ENCODE data around the gene DPP6.

DPP6 gene

GRCh38 chr7:154412105-154412504 is 359.9 kb downstream of the DPP6 start:
- DNase-seq (ENCODE audit: low read depth): no peak

GRCh38 chr7:154415709-154416399 is 363.7 kb downstream of the DPP6 start:
- DNase-seq (ENCODE audit: low read depth): no peak

GRCh38 chr7:154416714-154417113 is 364.5 kb downstream of the DPP6 start:
- DNase-seq (ENCODE audit: low read depth): no peak

- no peak for DNase-seq (ENCODE audit: low read depth)
Measured at GRCh38 chr7:154419344-154419743, 367.1 kb downstream of the DPP6 start.

- DNase-seq (ENCODE audit: low read depth): no peak
Measured at GRCh38 chr7:154423231-154423630, 371.0 kb downstream of the DPP6 start.

GRCh38 chr7:154424350-154424749 is 372.2 kb downstream of the DPP6 start:
- DNase-seq (ENCODE audit: low read depth): no peak

GRCh38 chr7:154425271-154425670 is 373.1 kb downstream of the DPP6 start:
- DNase-seq (ENCODE audit: low read depth): no peak

GRCh38 chr7:154426778-154427177 is 374.6 kb downstream of the DPP6 start:
- DNase-seq (ENCODE audit: low read depth): no peak

- DNase-seq (ENCODE audit: low read depth): no peak
Measured at GRCh38 chr7:154427533-154427932, 375.3 kb downstream of the DPP6 start.

GRCh38 chr7:154429666-154430404 is 377.6 kb downstream of the DPP6 start:
- no peak for DNase-seq (ENCODE audit: low read depth)

- DNase-seq (ENCODE audit: low read depth): no peak
Measured at GRCh38 chr7:154430640-154431039, 378.4 kb downstream of the DPP6 start.

- DNase-seq (ENCODE audit: low read depth): no peak
Measured at GRCh38 chr7:154431045-154431444, 378.8 kb downstream of the DPP6 start.

- DNase-seq (ENCODE audit: low read depth): no peak
Measured at GRCh38 chr7:154433632-154434598, 381.7 kb downstream of the DPP6 start.

- DNase-seq (ENCODE audit: low read depth): no peak
Measured at GRCh38 chr7:154436560-154436959, 384.4 kb downstream of the DPP6 start.

- no peak for DNase-seq (ENCODE audit: low read depth)
Measured at GRCh38 chr7:154437234-154437633, 385.0 kb downstream of the DPP6 start.

- no peak for DNase-seq (ENCODE audit: low read depth)
Measured at GRCh38 chr7:154438571-154439367, 386.6 kb downstream of the DPP6 start.

GRCh38 chr7:154440058-154440457 is 387.9 kb downstream of the DPP6 start:
- DNase-seq (ENCODE audit: low read depth): no peak

GRCh38 chr7:154440651-154441050 is 388.5 kb downstream of the DPP6 start:
- no peak for DNase-seq (ENCODE audit: low read depth)

- no peak for DNase-seq (ENCODE audit: low read depth)
Measured at GRCh38 chr7:154441811-154442210, 389.6 kb downstream of the DPP6 start.

- DNase-seq (ENCODE audit: low read depth): no peak
Measured at GRCh38 chr7:154442939-154443338, 390.7 kb downstream of the DPP6 start.

GRCh38 chr7:154450451-154450850 is 398.3 kb downstream of the DPP6 start:
- no peak for DNase-seq (ENCODE audit: low read depth)

All from stimulated activated CD8-positive, alpha-beta memory T cell treated with anti-CD3 and anti-CD28 coated beads, Interleukin-12 subunit alpha, Interleukin-12 subunit beta, amount 100 ng/mL, for 1 hour (primary cell).